Pulmonary artery endothelial cell (primary cell): ENCODE data around the gene HOXA1. TPM values are rescaled to one million over a fixed set of nuclear protein-coding genes. Genes with fewer than 3 reads are reported as not detected.

Experiments
- DNase-seq: peaks from one replicate; pipeline ENCODE4 v3.0.0-alpha.2; 2011; ENCODE audit warnings: low read depth, low spot score
- total RNA-seq: library from RNA; depleted of rRNA; stranded (reverse); fragments of >200 nt; gene quantifications from 2 replicates; pipeline ENCODE4 v1.2.3, GENCODE V29; 2014

The HOXA1 gene
- total RNA-seq, 1 donor from 2014 or later: 0.33 TPM

DNA sequence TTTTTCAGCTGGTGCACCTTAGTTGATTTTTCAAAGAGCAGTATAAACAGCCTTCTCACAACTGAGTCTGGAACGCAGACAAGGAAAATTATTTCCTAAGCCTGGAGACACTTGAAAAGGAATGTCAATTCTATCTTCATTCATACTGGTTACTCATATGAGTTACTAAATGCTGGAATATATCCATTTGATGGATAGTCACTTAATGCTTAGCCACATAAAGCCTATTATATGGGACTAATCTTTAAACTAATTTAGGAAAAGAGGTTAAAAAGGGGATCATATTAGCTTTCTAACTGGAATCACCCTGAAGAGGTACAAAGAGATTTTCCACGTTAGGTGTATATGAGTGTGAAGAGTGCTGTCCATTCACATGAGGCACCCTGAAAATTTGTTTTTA is 36.4 kb upstream of the HOXA1 start:
- DNase-seq: no peak

DNA sequence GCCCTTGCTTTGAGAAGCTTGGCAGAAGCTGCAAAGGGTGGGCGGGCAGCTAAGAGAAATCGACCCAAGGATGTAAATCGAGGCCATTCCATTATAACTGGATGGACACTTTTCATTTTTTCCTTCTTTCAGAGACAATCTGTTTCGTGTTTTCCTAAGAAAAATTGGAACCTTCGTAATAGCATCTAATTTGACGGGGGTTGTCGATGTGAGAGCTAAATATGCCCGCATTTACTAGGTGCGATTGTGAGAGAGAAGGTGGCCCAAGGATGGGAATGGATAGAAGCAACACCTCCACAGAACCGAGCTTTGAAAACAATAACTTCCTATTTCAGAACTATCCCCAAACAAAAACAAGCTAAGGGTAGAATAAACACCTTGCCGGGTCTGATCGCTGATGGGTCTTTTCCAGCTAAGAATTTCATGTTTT is 35.6 kb upstream of the HOXA1 start:
- DNase-seq: no peak

DNA sequence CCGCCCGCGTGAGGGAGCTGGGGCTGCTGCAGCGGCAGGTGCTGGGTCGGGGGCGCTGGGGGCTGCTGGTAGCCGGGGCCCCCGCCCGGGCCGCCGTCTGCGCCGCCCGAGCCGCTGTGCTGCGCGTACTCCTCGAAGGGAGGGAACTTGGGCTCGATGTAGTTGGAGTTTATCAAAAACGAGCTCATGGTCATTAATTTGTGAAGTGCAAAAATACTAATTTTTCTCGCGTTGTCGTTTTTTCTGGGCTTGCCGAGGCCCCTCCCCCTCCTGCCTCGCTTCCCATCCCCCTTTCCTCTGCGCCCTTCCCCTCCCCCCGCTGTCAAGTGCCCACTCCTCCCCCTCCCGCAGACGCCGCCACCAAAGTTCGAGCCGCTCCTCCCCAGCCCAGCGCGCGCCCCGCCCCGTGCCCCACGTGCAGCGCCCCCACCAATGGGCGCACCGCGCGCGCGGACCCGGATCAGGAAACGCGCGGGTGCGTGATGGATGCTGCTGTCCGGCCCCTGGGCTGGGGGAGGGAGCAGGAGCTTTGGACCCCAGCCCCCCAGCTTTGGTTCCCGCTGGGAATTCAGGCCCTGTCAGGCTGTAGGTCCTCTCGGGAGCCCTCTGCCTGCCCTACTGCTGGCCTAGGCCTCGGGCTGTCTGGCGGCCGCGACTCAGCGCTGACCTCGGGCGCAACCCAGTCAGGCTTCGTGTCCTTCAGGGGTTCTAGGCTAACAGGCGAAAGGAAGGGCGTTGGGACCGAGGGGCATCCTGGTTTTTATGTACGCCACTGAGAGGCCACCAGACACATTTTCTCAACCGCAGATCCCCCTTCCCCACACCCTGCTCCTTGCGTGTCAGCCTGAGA is 35.0 kb upstream of the HOXA1 start, which contains the start of gene HOXA4:
TSS of gene HOXA4 (minus strand) at position 218 of the 850 bp plus-strand sequence. CDS start at position 194, 24 bp downstream.
- peak; percentile 67 for DNase-seq

DNA sequence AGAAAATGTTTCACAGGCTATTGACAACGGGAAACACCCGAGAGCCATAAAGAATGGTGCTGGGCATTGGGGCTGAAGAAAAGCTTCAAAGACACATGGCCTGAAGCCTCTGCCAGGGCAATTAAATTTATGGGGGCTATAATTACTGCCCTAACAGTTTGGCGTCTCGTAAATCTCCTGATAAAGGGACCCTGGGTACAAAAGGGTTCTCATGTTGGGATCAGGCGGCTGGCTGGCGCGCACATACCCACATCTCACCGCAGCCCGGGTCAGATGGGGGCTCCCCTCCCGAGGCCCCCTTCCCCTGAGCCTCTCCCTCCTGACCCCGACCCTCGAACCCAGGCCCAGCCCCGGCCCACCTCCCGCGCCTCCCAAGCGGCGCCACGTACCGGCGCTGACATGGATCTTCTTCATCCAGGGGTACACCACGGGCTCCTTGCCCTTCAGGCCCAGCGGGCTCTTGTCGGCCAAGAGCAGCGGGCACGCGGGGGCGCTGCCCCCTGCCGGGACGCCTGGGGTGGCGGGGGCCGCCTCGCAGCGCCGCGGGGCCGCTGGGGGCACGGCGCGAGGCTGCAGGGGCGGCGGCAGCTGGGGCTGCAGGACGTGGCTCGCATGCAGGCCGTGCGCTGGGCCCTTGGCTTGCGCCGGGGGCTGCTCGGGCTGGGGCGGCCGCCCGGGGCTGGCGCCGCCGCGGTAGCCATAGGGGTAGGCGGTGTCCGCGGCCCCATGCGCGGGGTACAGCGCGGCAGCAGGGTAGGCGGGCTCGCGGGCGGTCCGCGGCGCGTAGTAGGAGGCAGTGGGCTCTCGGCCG is 34.1 kb upstream of the HOXA1 start:
- no peak for DNase-seq

DNA sequence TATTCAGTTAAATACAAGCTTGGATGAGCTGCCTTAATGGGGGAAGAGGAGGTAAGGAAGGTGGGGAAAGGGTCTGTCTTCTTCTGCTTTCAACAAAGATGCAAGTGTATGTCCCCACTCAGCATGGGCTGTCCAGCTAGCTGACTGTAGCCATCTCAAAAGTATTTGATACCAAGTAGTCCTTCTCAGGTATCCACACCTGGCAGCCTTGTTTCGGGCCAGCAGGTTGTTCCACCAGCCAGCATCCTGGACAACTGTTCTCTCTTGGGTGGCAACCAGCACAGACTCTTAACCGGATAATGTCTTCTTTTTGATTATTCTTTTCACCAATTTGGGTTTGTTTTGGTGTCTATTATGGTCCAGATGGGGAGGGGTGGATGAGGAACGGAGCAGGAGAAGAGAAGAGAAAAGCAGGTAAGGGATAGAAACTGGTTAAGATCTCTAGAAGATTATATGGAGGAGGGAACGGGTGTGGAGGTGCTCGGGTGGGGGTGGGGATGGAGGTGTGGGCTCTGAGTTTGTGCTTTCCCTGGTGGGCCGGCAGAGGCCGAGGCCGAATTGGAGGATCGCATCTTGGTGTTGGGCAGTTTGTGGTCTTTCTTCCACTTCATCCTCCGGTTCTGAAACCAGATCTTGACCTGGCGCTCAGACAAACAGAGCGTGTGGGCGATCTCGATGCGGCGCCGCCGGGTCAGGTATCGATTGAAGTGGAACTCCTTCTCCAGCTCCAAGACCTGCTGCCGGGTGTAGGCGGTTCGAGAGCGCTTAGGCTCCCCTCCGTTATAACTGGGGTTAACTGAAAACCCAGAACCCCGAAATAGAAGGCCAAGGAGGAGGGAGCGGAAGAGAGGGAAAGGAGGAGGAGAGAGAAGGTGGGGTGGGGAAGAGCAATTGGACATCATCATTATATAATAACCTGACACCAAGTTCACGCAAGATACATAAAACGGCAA is 33.3 kb upstream of the HOXA1 start:
- DNase-seq: no peak

DNA sequence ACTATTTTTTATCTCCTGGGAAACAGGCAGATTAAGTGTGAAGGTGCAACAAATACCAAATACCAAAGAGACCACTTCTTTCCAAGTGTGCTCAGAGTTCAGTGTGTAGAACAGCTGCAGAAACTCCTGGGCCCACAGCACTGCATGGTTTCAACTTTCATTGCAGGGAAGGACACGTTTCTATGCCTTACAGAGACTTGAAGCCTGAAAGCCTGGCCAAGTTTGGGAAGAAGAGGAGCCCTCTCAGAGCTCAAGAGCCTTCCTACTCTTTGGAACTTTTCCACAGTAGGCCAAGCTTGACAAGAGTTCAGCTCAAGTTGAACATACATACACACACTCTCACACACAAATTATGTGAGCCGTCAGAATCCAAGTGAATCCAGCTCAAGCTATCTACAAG is 32.2 kb upstream of the HOXA1 start:
- DNase-seq: no peak

DNA sequence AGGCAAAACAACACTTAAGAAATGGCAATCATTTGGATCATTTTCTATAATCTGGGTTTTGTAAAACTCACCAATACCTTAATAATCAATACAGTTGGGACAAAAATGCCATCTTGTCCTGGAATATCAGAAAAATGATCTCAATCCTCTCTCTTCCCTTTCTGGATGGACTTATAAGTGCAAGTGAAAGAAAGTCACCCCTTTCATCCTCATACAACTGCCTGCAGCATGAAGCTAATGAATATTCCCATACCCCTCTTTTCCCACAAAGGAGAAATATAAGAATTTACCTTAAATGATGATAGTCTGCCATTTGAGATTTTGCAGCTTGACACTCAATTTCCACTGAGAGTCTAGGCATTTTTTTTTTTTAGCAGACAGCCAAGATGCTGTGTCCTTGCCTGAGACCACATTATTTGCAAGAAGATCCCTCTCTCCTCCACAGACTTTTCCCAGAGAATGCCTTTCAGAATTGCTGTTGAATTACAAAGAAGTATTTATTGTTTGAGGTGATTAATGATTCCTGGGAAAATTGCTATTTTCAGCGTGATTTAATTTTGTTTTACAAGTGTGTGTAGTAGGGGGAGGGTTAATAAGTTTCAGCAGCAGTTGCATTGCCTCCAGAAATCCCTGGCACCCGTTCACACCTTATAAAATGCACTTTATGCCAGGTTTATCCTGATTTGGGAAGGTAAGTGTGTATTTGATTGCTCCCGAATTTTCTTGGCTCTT is 31.0 kb upstream of the HOXA1 start:
- no peak for DNase-seq

DNA sequence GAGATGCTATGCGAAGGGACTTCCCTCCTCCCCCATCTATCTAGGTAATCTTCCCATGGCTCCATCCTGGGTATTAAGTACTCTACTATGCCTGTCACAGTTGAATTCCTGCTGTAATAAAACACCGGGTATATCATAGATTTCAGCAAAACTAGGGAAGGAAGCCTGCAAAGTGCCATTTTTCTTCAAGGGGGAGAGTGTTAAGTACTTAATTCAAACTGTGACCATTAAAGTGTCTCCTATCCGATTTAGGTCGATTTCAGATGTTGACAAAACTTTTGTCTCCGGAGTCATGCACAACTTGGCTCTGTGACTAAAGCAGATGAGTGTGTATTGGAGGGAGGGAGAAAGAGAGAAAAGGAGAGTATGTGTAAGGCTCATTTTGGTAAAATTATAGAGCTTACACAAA is 30.2 kb upstream of the HOXA1 start:
- no peak for DNase-seq

DNA sequence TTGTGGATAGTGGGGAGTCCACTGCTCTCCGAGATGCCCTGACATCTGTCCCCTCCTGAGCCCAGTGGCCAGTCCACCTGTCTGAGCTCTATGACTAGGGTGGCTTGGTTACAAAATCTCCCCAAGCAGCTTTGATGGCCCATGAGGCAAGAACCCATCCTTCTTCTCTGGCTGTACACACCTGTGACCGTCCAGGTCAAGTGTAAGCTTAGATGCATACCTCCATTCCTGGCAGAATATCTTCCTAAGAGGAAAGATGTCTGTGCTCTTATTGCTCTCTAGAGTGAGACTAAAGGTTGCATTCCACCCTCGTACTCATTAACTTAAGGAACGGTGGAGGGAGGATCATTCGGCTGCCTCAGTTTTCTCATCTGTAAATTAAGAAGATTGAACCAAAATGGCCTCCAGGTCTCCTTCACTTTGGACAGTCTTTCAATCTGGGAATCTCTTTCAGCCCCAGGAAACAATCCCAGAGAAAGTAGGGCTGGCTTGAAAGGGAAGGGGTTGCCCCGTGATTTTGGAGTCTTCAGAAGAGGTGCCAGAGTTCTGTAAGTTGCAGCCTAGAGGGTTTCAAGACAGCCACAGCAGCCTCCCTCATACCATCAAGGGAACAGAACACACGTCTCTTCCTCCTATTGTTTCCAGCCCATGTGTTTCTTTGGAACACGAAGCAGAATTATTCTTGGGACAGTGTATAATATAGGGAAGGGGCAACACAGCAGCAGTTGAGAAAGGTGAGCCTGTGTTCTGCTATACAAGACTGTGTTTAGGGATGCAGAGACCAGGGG is 29.3 kb upstream of the HOXA1 start:
- no peak for DNase-seq

DNA sequence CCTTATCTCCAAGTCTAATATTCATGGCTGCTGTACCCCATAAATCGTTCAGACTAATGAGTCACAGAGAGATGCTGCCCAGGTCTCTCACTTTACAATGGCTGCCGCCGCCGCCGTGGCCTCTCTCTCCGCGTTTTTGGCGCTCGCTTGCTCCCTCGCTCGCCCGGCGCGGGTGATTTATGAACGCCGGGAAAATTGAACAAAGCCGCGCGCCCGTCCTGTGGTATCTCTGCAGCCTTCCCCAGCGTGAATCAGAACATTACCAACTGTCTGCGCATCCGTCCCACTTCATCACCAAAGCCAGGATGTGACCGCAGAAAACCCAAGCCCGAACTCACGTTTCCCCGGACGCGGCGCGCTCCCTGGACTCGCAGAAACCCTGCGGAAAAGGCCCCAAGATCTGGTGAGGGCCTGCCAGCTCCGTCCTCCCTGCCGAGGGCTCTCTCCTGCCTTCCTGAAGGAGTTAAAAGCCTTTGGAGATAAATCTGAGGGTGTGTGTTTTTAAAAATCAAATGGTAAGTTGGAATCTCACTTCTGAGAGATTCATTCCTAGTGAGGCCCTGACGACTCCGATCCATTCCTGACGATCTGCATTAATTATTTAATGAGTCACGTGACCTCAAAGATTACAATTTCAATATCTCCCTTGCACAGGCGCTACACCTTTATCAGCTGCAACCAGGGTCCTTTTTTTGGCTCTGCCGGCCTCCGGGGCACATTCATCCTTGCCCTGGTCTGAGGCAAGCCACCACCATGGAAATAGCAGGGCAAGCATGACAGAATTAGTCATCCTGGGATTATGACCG is 28.5 kb upstream of the HOXA1 start:
- DNase-seq: no peak

DNA sequence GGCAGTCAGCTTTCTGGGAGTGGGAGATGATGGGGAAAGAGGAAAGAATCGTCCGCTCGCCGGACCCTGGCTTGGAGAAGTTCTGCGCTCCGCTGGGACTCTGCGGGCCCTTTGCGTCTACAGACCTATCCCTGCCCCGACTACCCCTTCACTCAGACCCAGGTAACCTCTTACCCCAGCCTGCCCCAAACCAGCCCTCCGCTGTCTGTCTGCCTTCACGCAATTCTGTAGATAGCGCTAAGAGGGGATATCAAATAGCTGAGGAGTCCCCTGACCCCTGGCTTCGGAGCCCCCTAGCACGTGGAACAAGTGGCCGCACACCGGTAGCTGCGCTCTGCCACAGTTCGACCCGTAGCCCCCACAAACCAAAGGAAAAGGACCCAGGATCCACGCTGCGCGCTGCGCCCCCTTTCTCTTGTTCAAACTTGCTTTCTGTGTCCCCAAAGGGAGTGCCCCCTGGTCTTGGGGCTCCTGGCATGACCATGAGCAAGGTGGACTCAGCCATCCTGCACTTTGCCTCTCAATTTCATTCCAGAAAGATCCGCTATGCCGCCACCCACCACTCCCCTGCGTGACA is 27.8 kb upstream of the HOXA1 start:
- no peak for DNase-seq

DNA sequence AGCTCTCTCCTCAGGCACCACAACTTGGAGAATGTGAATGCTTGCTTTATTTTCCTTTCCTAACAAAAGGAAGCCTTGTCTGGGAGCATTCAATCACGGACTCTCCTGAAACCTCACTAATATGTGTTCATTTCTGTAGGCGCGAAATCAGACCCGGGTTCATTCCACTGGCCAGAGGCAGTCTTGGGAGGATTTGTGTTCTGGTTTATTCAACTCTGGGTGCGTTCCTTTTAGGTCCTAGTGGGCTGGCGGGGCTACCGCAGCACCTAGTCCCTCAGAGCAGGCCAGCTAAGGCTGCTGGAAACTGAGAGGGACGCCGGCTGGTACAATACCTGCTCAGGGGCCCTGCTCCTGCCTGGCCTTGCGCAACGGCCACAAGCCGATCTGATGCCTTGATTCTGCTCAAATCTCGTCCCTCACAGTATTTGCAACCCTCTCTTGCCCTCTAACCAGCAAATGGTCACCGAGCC is 27.2 kb upstream of the HOXA1 start:
- no peak for DNase-seq

DNA sequence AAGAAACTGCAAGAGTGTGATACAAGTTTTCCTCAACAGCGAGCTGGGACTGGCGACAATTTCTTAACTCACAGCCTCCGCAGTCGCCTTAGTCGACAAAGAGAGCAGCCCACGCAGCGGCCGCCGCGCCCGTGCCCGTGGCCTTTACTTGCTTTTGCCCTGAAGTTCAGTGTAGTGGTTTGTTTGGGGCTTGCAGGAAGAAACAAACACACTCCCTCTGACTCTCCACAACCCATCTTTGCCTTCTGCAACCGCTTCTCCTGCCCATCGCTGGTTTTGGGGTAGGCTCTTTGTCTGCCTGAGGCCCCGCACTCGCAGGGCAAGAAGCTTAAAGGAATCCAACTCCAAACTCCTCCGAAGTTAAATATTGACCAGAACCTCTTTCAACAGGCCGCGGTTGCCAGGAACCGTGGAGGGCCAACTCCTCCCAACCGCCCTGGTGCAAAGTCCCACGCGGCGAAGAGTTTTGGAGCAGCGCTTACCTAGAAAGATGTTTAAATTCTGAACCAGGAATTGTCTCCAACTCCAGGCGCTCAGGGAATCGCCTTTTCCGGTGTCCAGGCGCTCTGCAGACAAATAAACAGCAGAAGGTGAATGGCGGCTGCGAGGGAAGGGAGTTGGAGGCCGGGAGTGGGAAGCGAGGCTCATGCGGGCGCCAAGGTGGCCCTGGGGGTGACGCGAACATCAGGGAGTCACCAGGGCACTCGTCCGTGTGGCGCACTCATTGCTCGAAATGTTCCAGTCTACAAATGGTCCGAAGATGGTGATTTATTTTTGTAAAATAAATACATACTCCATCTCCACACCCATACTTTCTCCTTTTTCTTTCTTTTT is 26.5 kb upstream of the HOXA1 start:
- DNase-seq: no peak

DNA sequence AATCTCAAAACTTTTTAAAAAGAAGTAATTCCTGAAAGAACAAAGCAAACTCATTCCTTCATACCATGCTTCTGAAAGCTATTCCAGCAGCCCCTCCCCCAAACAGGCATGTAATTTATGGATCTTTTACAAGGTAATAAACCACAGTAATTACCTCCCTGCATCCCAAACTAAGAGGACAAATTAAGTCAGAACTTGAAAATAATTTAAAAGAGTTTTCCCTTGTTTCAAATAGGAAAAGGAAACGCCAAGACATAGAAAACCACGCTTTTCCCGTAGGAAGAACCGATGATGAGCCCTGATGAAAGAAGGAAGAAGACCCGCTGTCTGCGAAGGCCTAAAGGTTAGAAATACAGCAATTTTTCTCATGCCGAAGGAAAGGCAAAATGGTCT is 25.9 kb upstream of the HOXA1 start:
- no peak for DNase-seq

DNA sequence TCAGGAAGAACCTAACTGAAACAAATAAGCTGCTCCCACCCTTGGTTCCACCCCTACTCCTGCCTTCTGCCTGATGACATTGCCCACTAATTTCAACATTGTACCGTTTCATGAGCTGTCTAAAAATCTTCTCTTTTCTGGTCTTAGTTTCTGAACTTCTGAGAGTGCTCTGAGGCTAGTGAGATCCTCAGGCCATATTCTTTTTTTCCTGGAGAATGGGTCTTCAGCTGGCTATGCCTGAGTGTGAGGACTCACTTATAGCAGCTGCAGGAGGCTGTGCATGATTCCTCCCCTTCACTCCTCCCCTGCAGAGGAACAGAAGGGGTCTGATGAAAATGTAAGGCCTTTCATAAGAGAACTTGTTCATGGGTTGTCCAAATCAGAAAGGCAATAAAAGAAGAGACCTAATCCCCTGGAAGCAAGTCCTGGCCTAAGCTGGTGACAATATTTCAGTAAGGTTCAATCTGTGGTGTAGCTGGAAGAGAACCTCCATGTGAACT is 23.7 kb upstream of the HOXA1 start:
- DNase-seq: no peak

DNA sequence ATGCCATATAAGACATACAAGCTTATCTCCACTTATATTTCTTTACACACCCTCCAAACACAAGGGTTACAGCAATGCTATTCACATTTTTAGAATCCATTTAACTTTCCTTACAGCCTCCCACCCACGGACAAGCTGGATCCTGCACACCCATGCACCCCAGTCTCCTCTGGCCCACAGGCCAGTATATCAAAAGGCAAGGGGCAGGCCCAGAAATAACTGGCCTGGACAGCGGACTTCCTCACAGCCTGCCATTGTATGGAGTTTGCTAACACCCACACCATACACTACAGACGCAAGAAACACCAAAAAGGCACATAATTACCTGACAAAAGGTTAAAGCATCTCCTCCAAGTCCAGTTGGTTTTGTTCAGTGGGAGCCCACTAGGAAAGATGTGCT is 22.8 kb upstream of the HOXA1 start:
- no peak for DNase-seq

DNA sequence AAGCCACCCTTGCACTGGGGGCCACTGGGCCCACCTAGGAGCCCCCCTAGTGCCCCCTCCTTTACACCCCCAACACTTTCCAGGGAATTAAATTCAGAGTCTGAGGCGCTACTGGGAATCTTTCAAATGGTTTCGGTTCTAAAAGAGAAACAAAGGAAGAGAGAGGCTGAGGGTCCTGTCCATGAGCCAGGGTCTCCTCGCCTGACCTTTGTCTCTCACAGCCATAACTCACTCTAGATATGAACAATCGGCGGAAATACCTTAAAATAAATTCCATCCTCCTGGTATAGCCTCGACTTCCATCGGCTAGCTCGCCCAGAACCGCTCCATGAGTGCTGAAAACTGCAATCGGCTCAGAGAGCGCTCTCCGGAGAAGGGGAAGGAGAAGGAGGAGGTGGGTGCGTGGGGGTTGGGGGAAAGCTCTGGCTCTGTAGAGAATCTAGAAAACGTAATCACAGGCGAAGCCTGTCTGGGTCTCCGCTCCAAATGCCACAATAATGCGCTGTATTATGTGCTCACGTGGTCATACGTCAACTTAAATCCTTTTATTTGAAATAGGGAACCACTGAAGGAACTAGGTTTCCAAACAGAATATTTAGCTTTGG is 22.2 kb upstream of the HOXA1 start:
- DNase-seq: peak; percentile 64
